Measurements from ENCODE around the gene KCTD15. TPM values are rescaled to one million over a fixed set of nuclear protein-coding genes. Genes with fewer than 3 reads are reported as not detected.

The KCTD15 gene
- total RNA-seq, 1 experiment from 2014 or later = 59.9 TPM

DNA sequence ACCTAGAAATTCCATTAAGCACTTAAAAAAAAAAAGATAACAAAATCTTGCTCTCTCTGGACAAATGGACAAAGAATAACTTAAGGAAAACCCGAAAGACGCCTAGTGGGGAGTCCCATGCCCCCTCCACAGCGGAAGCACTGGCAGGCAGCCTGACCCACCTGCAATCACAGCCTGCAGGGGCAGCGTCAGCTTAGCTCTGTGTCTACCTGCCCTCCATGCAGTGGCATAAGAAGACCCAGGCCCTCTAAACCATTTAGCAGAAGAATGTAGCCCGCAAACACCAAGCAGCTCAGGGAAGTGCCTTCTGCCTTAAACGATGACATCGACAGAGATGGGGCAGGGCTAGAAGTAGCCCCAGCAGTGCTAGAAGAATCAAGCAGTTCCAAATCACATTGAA, 36.0 kb downstream of the KCTD15 start:
- Histone ChIP-seq H3K14ac (ENCODE audit: insufficient read depth, low read length) (no peak overlapping the region; the same call in 1 of the 2 replicates), H2BK120ac (ENCODE audit: low read depth, low read length, poor library complexity, severe bottlenecking) (no peak overlapping the region), H3K27me3 (ENCODE audit: insufficient read depth, low read length) (no peaks in the 10 kb centered on the region), H3K9ac (ENCODE audit: extremely low read depth, insufficient read length, low read length) (no peak overlapping the region), H3K4ac (ENCODE audit: low read depth, low read length) (no peak overlapping the region), H4K8ac (replicated peaks; ENCODE audit: insufficient read length, low read depth, low read length) (no peak overlapping the region), H3K18ac (ENCODE audit: insufficient read length, low read depth, low read length) (no peak overlapping the region), H2BK20ac (ENCODE audit: low read depth, low read length, poor library complexity, severe bottlenecking) (no peak overlapping the region), H3K4me2 (ENCODE audit: insufficient read depth, insufficient read length, low read length) (no peak overlapping the region), H3T11ph (ENCODE audit: low read length) (no peak overlapping the region), H2BK15ac (ENCODE audit: low read depth, low read length) (no peak overlapping the region), H3K4me1 (ENCODE audit: insufficient read depth, low read length) (no peaks in the 10 kb centered on the region; the same call in 1 of the 2 replicates), H3K23ac (ENCODE audit: insufficient read length, low read depth, low read length) (no peak overlapping the region), H4K20me1 (ENCODE audit: control insufficient read depth, insufficient read depth, insufficient read length) (no peaks in the 10 kb centered on the region), H4K91ac (ENCODE audit: insufficient read length, low read depth, low read length) (no peak overlapping the region), H4K5ac (ENCODE audit: insufficient read length, low read depth, low read length) (no peak overlapping the region), H3K9me3 (ENCODE audit: control insufficient read depth, low read depth, low read length) (no peaks in the 10 kb centered on the region), H2BK5ac (ENCODE audit: insufficient read length, low read length) (no peak overlapping the region), H3K79me1 (ENCODE audit: insufficient read depth, low read depth, low read length, poor library complexity, severe bottlenecking) (no peaks in the 10 kb centered on the region), H3K23me2 (ENCODE audit: insufficient read length, low read depth, low read length, poor library complexity, severe bottlenecking) (no peaks in the 10 kb centered on the region), H3K79me2 (ENCODE audit: insufficient read depth, low read length) (0 out of 2 replicates have a peak, but pooled peaks cover 2% of the 10 kb centered on the region), H2AFZ (ENCODE audit: low read length) (no peak overlapping the region), H2BK12ac (ENCODE audit: insufficient read length, low read depth, low read length) (no peak overlapping the region), H3K27ac (ENCODE audit: insufficient read length, low read depth, low read length) (no peak overlapping the region), H2AK5ac (ENCODE audit: insufficient read length, low read length) (no peak overlapping the region), H3K56ac (ENCODE audit: insufficient read length, low read depth, low read length) (no peak overlapping the region)
- Mint-ChIP-seq H3K36me3 (ENCODE audit: insufficient read depth in 1 of 3, low read depth in 3 of 3) (no peaks in the 10 kb centered on the region), H3K27me3 (ENCODE audit: low read depth) (no peaks in the 10 kb centered on the region; the same call in 1 of the 2 replicates), H3K27ac (no peak overlapping the region; a peak in 2 of 7 replicates), H3K4me1 (peaks cover 0 to 4% of the 10 kb centered on the region in 2 experiments; a peak in 3 of 4 replicates), H3K9me3 (no peaks in the 10 kb centered on the region; a peak in 1 of 5 replicates), H3K4me3 (no peak overlapping the region)
- DNase-seq = no peak
- no CpG with 5 or more reads among the region's 7 CpGs for whole genome bisulfite sequencing (ENCODE audit: extremely low coverage, insufficient read length, low lambda C conversion rate)
- TF ChIP-seq, protein P1, sequence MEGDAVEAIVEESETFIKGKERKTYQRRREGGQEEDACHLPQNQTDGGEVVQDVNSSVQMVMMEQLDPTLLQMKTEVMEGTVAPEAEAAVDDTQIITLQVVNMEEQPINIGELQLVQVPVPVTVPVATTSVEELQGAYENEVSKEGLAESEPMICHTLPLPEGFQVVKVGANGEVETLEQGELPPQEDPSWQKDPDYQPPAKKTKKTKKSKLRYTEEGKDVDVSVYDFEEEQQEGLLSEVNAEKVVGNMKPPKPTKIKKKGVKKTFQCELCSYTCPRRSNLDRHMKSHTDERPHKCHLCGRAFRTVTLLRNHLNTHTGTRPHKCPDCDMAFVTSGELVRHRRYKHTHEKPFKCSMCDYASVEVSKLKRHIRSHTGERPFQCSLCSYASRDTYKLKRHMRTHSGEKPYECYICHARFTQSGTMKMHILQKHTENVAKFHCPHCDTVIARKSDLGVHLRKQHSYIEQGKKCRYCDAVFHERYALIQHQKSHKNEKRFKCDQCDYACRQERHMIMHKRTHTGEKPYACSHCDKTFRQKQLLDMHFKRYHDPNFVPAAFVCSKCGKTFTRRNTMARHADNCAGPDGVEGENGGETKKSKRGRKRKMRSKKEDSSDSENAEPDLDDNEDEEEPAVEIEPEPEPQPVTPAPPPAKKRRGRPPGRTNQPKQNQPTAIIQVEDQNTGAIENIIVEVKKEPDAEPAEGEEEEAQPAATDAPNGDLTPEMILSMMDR (conservative IDR thresholded peaks at IDR 0.05) = peak; percentile 27; the same call in 2 of the 3 replicates

Measured in H9 (cell line).